Activated naive CD8-positive, alpha-beta T cell treated with anti-CD3 and anti-CD28 coated beads, Interleukin-2, amount 10 ng/mL, durations not matched to agents 7 days and 5 days (primary cell): ENCODE measurements around the gene MSLN. TPM values are rescaled to one million over a fixed set of nuclear protein-coding genes. Genes with fewer than 3 reads are reported as not detected.

Experiments used
- ATAC-seq: fragments of 150-1000 bp; cut with Tn5 transposase; one replicate; pipeline ENCODE4 v1.10.0; 2021; ENCODE audit warnings: low read depth, moderate library complexity
- POLR2A ChIA-PET: fragments of 350-600 bp; sonication (Branson Sonifier 250); formaldehyde crosslinking; loops from one replicate; lab custom pipeline; 2021; ENCODE audit warnings: antibody characterized with exemption; lab: Charles Lee
- DNase-seq: peaks from one replicate; pipeline ENCODE4 v3.0.0; 2021
- H3K27ac Mint-ChIP-seq: one replicate; pipeline ENCODE4 v1.8.0; 2022; ENCODE audit warnings: mild to moderate bottlenecking, mixed read lengths
- H3K27me3 Mint-ChIP-seq: one replicate; pipeline ENCODE4 v1.8.0; 2022; ENCODE audit warnings: mild to moderate bottlenecking, moderate library complexity, mixed read lengths
- H3K36me3 Mint-ChIP-seq: one replicate; pipeline ENCODE4 v1.8.0; 2021; ENCODE audit warnings: mild to moderate bottlenecking, mixed read lengths
- H3K4me1 Mint-ChIP-seq: one replicate; pipeline ENCODE4 v1.8.0; 2021; ENCODE audit warnings: mixed read lengths
- H3K4me3 Mint-ChIP-seq: one replicate; pipeline ENCODE4 v1.8.0; 2022; ENCODE audit warnings: mild to moderate bottlenecking, moderate library complexity, mixed read lengths
- H3K9me3 Mint-ChIP-seq: one replicate; pipeline ENCODE4 v1.8.0; 2021; ENCODE audit warnings: mixed read lengths
- total RNA-seq, 2 experiments: library from RNA; stranded (reverse); gene quantifications; one replicate each; pipeline ENCODE4 v1.2.3, GENCODE V29; 2021

The MSLN gene
- total RNA-seq, 2 experiments from 2014 or later: not detected

DNA sequence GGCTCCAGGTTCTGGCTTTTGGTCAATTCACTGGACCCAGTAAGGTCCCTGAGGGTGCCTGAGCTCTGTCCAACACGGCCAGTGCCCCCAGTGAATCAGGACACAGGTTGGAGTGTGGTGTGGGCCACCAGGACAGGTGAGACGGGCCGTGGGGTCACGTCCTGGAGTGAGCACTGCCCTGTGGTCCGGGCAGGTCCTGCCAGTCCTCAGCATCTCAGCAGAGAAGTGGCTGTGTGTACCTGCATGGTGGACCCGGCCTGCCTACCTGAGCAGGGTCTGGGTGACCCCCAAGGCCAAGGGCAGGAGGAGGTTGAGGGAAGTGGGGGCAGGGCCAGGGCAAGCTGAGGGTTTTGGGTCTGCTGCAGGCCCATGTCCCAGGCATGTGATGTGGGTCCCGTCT, 41.9 kb downstream of the MSLN start:
- POLR2A ChIA-PET: no interaction called here
- no peak for DNase-seq
- no peak overlapping the region for H3K27ac Mint-ChIP-seq
- peaks cover 6% of the 10 kb centered on the region for H3K27me3 Mint-ChIP-seq
- no peak overlapping the region for H3K4me3 Mint-ChIP-seq
- H3K36me3 Mint-ChIP-seq: peaks cover 7% of the 10 kb centered on the region
- no peaks in the 10 kb centered on the region for H3K9me3 Mint-ChIP-seq
- ATAC-seq: no peak
- H3K4me1 Mint-ChIP-seq: no peaks in the 10 kb centered on the region

DNA sequence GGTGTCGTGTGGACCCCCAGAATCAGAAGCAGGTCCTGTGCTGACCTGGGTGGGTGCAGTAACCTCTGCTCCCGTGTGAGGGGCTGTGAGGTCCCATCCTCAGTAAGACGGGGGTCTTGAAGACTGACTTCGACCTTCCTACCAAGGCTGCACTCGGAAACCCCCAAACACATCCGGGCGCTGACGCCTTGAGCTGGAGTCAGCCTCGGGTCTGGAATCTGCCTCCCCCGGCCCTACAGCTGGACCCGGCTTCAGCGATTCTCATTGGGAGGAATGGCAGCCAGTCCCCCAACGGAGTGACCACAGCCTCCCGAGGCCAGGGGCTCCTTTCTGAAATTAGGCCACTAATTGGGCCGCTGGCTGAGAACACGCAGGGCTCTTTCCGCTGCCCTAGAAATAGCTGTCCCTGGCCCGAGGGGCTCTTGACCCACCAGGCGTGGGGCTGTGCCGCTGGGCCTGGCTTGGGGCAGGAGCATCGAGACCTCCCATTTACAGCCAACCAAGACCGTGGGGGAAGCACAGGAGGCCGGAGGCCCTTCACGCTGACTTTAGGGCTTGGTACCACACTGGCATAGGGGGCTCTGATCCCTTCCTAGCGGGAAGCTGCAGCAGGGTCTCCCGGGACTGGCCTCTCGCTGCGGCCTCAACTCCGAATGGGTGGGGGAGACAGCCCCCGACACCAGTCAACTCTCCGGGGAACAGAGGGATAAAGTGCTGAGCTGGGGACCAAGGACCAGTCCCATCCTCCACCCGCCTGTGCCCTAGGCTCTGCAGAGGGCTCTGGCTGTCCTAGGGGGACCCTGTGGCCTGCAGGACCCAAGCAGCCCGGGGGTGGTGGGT, 42.6 kb downstream of the MSLN start:
- DNase-seq (no peak), ATAC-seq (no peak)
- no peak overlapping the region for H3K4me3 Mint-ChIP-seq
- H3K27ac Mint-ChIP-seq: no peak overlapping the region
- peaks cover 4% of the 10 kb centered on the region for H3K4me1 Mint-ChIP-seq
- POLR2A ChIA-PET: no interaction called here
- H3K27me3 Mint-ChIP-seq: peaks cover 3% of the 10 kb centered on the region
- peaks cover 7% of the 10 kb centered on the region for H3K36me3 Mint-ChIP-seq
- no peaks in the 10 kb centered on the region for H3K9me3 Mint-ChIP-seq

DNA sequence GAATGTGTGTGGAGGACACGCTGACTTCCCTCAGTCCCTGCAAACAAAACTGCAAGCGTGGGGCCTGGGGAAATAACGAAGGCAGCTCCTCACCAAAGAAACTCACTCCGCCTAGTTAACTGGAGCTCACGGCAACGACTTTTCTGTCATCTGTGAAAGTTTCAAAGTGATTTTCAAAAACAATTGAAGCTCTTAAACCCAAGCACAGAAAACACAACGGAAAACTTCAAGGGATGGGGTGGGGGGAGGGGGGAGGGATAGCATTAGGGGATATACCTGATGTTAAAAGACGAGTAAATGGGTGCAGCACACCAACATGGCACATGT, 43.2 kb downstream of the MSLN start:
- Mint-ChIP-seq H3K27ac (no peak overlapping the region), H3K4me3 (no peak overlapping the region), H3K27me3 (peaks cover 3% of the 10 kb centered on the region), H3K9me3 (no peaks in the 10 kb centered on the region), H3K36me3 (peaks cover 4% of the 10 kb centered on the region), H3K4me1 (peaks cover 8% of the 10 kb centered on the region)
- no peak for ATAC-seq
- POLR2A ChIA-PET: no interaction called here
- DNase-seq: no peak

DNA sequence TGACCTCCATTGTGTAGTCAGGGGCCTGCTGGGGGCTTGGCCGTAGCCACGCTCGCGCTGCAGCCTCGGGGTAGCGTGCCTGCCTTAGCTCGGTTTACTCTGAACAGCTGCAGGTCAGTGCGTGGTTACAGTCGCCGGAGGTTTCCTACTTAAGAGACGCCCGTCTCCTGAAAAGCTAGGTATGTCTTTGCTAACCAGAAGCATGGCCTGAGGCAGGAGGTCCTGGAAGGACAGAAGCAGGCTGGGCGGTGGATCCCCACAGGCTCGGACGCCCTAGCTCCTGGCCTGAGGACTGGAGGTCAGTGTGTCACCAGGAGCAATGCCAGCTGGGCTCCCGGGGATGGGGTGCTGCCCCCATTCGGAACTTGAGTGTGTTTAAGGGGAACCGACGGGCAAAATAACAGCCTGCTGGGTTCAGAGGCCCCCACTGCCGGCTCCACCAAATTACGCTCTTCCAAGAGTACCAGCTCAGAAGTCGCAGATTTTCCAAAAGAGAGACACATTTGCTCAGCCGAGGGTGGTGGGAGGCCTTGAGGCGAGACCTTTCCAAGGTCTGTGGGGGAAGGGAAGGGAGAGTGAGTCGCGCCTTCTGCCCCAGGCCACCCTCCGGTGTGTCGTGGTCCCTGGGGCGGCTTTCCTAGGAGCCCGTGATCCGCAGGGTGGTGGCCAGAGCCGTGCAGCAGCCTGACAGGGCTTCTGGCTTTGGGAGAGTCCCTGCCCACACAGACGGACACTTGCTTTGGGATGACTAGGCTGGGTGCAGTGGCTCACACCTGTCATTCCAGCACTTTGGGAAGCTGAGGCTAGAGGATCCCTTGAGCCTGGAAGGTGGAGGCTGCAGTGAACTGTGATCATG, 43.9 kb downstream of the MSLN start:
- POLR2A ChIA-PET: interaction anchor here (0.8 kb wide), 1 partner anchor 62 kb away, joined by 3 read pairs; no protein-coding TSS in a partner anchor
- no peak for ATAC-seq
- H3K36me3 Mint-ChIP-seq: peaks cover 4% of the 10 kb centered on the region
- H3K9me3 Mint-ChIP-seq: no peaks in the 10 kb centered on the region
- no peak overlapping the region for H3K4me3 Mint-ChIP-seq
- H3K27ac Mint-ChIP-seq: no peak overlapping the region
- peaks cover 3% of the 10 kb centered on the region for H3K27me3 Mint-ChIP-seq
- DNase-seq: no peak
- H3K4me1 Mint-ChIP-seq: peaks cover 9% of the 10 kb centered on the region

DNA sequence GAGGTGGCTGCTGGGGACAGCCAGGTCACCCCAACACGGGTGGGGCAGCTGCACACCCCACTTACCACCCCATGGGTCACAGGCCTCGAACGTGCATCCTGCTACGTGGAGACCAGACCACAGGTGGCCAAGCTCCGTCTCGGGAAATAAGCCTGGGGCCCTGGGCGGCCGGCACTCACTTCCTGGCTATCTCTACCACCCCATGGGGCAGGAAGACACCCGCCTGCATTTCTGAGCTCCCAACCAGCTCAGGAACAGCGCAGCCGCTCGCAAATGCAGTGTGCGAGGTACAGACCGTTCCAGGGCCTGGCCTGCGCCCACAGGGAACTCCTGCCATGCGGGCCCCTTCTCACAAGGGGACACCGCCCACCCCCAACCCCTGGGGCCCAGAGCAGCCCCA, 44.9 kb downstream of the MSLN start:
- no peak for DNase-seq
- Mint-ChIP-seq H3K4me1 (peaks cover 9% of the 10 kb centered on the region), H3K9me3 (no peaks in the 10 kb centered on the region), H3K36me3 (peaks cover 4% of the 10 kb centered on the region), H3K4me3 (no peak overlapping the region), H3K27ac (no peak overlapping the region), H3K27me3 (peaks cover 3% of the 10 kb centered on the region)
- POLR2A ChIA-PET: interaction anchor here (0.8 kb wide), 1 partner anchor 63 kb away, joined by 3 read pairs; no protein-coding TSS in a partner anchor
- no peak for ATAC-seq

DNA sequence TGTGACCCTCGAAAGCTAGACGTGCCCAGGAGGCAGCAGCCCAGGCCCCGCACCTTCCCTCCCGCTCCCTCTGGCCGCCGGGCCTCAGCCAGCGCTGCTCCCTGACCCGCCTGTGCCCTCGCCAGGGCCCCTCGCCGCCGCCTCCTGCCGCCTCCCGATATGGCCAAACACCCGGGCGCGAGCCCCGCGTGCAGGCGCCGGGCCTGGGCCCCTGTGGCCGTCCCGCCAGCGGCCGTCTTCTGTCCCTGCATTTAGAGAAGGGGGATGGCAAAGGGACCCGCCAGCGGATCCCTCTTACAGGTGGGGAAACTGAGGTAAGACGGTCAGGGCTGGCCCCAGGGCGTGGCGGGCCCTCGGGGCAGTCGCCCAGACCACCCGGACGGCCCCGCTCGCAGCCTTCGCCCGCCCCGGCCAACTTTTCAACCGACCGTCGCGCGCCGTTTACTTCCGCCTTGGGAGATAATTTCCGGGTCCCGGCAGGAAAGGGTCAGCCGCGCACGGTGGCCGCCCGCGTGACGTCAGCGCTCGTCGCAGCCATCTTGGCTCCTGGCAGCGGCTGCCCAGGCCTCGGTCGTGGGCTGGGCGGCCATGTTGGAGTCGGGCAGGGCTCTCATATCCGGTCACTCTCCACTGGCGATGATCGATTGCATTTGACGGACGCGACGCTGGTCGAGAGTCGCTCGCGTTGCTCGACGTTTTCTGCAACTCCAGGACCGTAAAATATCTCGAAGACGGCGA, 47.0 kb downstream of the MSLN start:
- POLR2A ChIA-PET: interaction anchor here (0.8 to 1.0 kb wide), 3 partner anchors 19 to 535 kb away, joined by 3 read pairs; partner anchors contain the start of genes CHTF18, METTL26 and RPUSD1
- Mint-ChIP-seq H3K4me3 (peak overlapping the region; percentile 96), H3K36me3 (peaks cover 4% of the 10 kb centered on the region), H3K27ac (peak overlapping the region; percentile 98), H3K9me3 (no peaks in the 10 kb centered on the region), H3K4me1 (peaks cover 9% of the 10 kb centered on the region), H3K27me3 (peaks cover 8% of the 10 kb centered on the region)
- ATAC-seq (peak; percentile 98), DNase-seq (peak; percentile 89)

DNA sequence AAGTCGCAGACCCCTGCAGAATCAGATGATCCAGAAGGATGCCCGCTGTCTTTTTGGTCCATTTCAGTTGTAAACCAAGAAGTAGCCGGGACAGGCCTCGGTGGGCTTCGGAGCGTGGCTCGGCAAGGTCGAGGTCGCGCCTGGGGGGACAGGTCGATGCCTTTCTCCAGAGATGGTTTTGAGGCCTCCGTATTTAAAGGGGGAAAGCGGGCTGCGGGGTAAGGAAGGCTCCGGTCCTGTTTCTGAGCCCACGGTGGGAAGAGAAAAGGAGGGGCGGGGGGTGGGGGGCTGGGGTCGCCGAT, 47.5 kb downstream of the MSLN start:
- Mint-ChIP-seq H3K27ac (peak overlapping the region; percentile 98), H3K4me1 (peaks cover 9% of the 10 kb centered on the region), H3K27me3 (peaks cover 12% of the 10 kb centered on the region), H3K36me3 (peaks cover 4% of the 10 kb centered on the region), H3K9me3 (no peaks in the 10 kb centered on the region), H3K4me3 (peak overlapping the region; percentile 96)
- ATAC-seq (peak; percentile 1), DNase-seq (no peak)
- POLR2A ChIA-PET: no interaction called here

DNA sequence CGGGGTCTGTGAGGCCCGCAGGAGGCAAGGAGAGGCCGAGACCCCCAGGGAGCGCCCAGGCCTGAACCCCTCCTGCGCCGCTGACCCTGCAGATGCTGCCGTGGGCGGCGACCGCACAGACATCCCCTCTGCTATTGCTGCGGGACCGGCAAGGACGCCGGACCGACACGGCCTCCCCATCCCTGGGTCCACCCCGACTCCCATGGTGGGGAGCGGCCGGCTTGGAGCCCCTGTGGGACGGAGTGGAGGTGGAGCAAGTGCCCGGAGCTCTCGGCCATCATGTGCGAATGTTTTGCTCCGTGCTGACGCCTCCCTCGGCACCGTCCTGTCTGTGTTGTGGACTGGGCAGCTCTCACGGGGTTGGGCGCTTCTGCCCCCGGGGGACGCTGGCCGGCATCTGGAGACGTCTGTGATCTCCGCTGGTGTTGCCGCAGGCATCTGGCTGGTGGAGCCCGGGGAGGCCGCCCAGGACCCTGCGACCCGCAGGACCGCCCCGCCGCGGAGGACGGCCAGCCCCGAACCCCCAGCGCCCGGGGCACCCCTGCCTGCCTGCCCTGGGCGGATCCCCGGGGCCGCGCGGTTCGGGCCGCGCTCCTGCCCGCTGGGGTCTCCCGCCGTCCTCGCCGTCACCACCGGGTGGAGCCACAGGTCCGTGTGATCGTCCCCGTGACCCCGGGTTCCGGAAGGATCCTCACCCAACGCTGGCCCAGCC, 52.8 kb downstream of the MSLN start:
- Mint-ChIP-seq H3K36me3 (no peaks in the 10 kb centered on the region), H3K27ac (no peak overlapping the region), H3K4me3 (no peak overlapping the region), H3K9me3 (no peaks in the 10 kb centered on the region), H3K27me3 (peaks cover 20% of the 10 kb centered on the region), H3K4me1 (peaks cover 4% of the 10 kb centered on the region)
- ATAC-seq: peak; percentile 61
- POLR2A ChIA-PET: no interaction called here
- peak; percentile 71 for DNase-seq

DNA sequence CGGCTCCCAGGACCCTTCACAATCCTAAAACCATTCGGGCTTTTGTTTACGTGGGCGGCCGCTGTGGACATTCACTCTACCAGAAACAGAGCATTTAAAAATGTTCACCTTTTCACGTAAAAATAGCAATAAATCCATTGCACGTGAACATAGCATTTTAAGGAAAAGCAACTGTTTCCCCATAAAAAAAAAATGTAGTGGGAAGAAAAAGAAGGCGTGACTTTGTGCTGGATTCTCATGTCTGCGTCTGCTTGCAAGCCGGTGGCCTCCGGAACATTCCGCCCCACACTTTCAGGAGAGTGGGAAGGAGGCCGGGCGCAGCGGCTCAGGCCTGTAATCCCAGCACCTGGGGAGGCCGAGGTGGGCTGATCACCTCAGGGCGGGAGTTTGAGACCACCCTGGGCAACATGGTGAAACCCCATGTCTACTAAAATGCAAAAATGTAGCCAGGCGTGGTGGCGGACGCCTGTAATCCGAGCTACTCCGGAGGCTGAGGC, 53.4 kb downstream of the MSLN start:
- peaks cover 20% of the 10 kb centered on the region for H3K27me3 Mint-ChIP-seq
- H3K36me3 Mint-ChIP-seq: no peaks in the 10 kb centered on the region
- H3K4me3 Mint-ChIP-seq: no peak overlapping the region
- DNase-seq: no peak
- no peak overlapping the region for H3K27ac Mint-ChIP-seq
- ATAC-seq: no peak
- POLR2A ChIA-PET: no interaction called here
- no peaks in the 10 kb centered on the region for H3K4me1 Mint-ChIP-seq
- H3K9me3 Mint-ChIP-seq: no peaks in the 10 kb centered on the region

DNA sequence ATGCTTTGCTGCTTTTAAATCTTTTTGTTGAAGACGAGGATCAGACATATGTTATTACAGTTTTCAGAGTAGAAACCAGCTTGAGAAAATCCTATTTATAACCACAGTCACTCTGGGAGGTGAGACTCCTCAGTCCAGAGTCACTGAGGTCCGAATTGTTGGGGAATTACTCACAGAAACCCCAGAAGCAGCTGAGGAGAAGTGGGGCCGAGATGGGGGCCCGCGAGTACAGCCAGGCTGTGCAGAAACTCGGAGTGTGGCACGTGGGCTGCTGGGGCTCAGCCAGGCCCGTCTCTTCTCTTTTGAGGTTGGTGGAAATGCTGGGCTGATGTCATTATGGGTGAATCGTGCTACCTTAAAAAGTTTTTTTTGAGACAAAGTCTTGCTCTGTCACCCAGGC, 54.4 kb downstream of the MSLN start:
- Mint-ChIP-seq H3K36me3 (no peaks in the 10 kb centered on the region), H3K9me3 (no peaks in the 10 kb centered on the region), H3K27ac (no peak overlapping the region), H3K4me3 (no peak overlapping the region), H3K27me3 (peaks cover 24% of the 10 kb centered on the region), H3K4me1 (peaks cover 8% of the 10 kb centered on the region)
- POLR2A ChIA-PET: no interaction called here
- DNase-seq (no peak), ATAC-seq (no peak)

DNA sequence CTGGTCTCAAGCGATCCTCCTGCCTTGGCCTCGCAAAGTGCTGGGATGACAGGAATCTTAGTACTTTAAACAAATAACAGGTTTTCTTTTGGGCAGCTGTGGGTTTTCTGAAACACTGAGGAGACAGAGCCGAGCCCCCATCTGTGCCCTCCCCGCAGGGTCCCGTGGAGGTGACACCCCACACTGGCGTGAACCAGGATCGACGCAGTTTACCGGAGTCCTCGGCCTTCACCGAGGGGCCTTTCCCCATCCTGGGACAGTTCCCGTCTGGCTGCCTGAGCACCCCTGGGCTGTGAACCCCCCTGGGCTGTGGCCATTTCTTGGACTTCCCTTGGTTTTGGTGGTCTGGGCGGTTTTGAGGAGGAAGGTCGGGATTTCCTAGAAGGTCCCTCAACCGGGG, 55.3 kb downstream of the MSLN start:
- H3K27me3 Mint-ChIP-seq: peaks cover 28% of the 10 kb centered on the region
- peaks cover 9% of the 10 kb centered on the region for H3K4me1 Mint-ChIP-seq
- H3K27ac Mint-ChIP-seq: no peak overlapping the region
- H3K36me3 Mint-ChIP-seq: no peaks in the 10 kb centered on the region
- DNase-seq (no peak), ATAC-seq (no peak)
- POLR2A ChIA-PET: no interaction called here
- H3K9me3 Mint-ChIP-seq: no peaks in the 10 kb centered on the region
- no peak overlapping the region for H3K4me3 Mint-ChIP-seq

DNA sequence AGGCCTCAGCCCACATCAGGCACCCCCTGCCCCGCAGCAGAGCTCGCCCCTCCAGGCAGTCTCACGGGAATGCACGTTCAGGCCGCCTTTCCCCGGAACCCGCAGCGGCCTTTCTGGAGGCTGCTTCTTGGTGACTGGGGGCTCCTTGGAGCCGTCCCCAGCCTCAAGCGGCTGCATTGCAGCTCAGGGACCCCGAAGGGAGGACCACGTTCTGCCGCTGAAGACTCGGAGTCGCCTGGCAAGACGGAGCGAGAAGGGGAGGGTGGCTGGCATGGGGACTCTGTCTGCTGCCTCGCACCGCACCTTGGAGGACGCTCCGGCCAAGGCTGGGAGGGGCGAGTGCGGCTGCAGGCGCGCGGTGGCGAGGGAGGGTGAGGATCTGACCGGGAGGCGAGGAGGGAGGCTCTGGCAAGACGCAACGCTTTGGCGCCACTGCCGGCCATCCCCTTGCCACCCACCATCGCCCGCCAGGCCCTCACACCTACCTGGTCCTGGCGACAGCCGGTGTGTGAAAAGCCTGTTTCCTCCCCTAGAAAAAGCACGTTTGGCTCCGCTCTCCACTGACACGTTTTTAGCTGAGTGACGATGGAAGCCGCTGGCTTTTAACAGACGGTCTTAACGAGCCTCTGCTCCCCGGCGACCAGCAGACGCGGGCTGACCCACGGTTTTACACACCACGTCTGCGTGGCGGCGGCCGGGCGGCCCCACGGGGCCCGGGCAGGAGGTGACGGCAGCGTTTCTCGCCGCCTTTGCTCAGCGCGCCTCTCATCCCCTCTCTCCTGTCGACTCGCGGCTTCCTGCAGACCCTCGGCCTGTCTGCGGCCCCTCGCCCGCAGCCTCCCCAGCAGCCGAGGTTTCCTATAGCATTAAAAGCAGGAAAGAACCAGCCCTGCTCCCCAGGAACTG, 56.7 kb downstream of the MSLN start:
- H3K4me1 Mint-ChIP-seq: peaks cover 9% of the 10 kb centered on the region
- DNase-seq: no peak
- no peak for ATAC-seq
- H3K9me3 Mint-ChIP-seq: no peaks in the 10 kb centered on the region
- POLR2A ChIA-PET: no interaction called here
- H3K27ac Mint-ChIP-seq: no peak overlapping the region
- H3K36me3 Mint-ChIP-seq: no peaks in the 10 kb centered on the region
- H3K4me3 Mint-ChIP-seq: no peak overlapping the region
- H3K27me3 Mint-ChIP-seq: peaks cover 28% of the 10 kb centered on the region
